Medulla oblongata (tissue), 1 donor: ENCODE data around the gene SNAP25.

Experiments used
- DNase-seq: peaks from one replicate; pipeline ENCODE4 v3.0.0-alpha.2; 2015; ENCODE audit errors: extremely low spot score

Gene SNAP25

DNA sequence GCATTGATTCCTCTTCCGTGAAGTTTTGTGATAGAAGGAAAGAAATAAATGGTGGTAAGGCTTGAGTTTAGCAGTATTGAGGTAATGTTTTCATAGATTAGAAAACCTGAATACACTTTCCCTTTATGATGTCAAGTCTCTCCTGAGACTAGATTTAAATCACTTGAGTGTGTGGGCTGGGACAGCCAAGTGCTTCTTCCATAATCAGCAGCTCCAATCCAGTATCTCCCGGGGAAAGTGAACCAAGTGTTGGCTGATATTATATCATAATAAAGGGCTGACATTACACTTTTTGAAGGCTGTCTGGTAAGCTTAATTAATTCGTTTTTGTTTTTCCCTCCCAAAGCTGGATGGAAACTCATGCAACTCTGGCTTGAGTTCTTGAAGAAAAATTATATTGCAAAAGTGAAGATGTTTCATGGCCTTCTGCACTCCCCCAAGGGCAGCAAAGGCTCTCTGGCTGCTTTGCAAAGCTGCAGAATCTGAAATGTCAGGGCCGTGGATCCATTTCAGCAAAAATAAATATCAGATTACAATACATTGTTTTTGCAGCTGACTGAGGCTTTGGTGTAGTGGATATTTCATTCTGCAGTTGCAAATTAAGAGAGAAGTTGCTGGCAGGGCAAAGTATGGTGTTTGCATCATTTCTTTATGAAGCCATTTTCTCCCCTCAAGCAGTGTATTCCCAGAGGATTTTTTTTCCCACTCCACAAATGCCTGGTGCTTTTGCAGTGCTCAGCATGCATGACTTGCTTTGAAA, 114.2 kb downstream of the SNAP25 start:
- DNase-seq = no peak

GRCh38 chr20:10336959-10337729, 118.5 kb downstream of the SNAP25 start:
- DNase-seq = no peak

- DNase-seq = no peak
Measured at GRCh38 chr20:10338426-10339180, 120.0 kb downstream of the SNAP25 start.

- DNase-seq = no peak
Measured at GRCh38 chr20:10339609-10340008, 121.0 kb downstream of the SNAP25 start.

DNA sequence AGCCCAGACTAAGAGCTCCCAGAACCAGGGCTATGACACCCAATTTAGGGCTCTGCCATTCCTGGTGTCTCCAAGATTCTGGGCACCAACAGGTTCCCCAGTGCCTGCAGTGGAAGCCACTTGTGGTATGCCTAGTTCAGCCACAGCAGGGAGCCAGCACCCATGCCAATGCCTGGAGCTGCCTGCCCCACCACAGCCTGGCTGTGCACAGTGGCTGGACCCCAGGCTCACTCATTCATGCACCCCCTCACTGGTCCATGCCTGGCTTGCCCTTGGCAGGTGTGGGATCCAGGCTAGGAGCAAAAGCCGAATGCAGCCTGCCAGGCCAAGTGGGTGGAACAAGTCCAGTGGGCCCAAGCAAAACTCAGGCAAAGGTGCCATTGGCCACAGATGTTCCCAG, 123.5 kb downstream of the SNAP25 start:
- no peak for DNase-seq

DNA sequence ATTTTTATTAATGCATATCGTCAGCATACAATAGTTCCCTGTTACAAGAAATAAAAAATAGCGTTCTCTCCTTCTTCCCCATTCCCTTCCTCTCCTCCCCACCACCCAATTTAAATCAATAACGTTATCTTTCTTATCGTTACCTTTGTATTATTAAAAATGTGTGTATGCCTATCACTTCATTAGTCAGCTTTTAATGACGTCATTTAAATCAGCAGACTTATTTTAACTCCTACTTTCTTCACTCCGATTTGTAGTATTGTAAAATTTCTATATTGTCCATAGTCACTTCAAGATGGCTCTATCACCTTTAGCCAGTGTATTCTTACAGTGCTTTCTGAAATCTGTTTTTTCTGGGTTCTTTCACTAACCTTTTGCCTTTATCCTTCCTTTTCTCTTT, 126.3 kb downstream of the SNAP25 start:
- no peak for DNase-seq

DNA sequence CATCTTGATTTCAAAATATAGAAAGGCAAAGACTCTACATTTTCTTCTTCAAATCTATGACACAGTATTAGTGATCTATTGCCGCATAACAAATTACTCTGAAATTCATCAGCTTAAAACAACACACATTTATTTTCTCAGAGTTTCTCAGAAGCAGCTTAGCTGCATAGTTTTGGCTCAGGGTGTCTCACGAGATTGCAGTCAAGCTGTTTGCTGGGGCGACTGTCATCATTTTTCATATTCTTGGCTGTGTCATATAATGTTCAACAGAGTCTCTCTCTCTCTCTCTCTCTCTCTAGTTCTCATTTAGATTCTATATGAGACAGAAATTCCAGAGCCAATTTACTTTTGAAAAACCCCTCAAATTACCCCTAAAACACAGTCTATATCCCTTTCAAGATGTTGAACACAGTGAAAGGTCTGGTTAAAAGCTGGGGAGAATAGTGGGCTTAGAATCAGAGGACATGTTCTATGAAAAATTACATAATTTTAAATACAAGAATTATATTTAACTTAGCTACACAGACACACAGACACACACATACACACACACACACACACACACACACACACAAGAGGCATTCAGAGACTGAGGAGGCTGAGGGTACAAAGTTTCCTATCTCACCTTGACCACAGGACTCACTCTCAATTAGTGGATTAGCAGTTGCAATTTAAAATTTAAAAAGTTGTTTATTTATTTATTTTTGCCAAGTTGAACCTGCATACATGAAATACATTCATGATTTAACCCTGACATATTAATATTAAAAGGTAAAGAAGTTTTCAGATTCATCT, 128.7 kb downstream of the SNAP25 start:
- DNase-seq = no peak

DNA sequence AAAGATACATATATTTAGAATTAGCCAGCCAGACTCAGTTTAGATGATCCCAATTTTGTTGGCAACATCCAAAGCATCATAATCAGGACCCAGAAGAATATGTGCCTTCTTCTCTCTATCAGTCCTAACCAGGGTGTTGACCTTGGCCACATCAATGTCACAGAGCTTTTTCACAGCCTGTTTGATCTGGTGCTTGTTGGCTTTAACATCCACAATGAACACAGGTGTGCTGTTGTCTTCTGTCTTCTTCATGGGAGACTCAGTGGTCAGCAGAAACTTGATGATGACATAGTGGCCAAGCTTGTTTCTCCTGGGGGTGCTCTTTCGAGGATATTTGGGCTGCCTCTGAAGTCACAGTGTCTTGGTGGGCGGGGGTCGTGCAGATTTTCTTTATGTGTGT, 130.5 kb downstream of the SNAP25 start:
- DNase-seq = no peak

- DNase-seq = no peak
Measured at GRCh38 chr20:10350188-10350842, 131.7 kb downstream of the SNAP25 start.

DNA sequence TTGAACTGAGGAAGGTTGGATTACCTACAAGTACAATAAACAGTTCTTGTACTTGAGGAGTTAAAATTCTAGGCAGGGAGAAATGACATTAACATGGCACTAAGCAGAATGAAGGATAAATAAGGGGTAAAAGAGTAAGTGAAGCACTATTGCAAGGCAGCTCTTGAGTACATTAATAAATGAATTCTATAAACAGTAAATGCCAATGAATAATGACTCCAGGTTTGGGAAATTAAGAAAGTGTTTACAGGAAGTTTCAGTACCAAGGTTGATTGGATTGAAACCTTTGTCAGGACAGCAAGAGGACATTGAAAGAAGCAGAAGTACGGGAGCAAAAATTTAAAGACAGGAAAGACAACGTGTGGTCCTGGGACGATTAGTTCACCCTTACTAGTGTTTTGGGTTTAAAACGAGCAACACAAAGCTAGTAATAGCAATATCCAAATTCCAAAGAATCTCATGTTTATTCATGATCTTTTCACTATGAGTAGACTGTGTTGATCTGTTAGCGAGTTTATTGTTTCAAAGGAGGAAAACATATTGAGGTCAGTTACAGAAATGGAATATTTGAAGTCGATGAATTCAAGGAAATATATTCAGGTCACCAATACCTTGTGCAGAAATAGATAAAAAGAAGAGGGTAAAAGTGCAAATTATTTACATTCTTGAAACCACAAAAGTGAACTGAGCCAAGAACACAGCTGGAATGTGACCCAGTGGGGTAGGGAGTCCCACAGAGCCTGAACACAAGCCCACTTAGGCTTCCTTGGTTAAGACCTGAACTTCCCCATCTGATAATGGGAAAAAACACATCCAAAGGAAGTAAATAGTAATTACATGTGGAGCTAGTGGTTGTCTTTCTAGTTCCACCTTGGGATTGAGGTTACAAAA, 134.5 kb downstream of the SNAP25 start:
- no peak for DNase-seq

GRCh38 chr20:10356628-10357027, 138.0 kb downstream of the SNAP25 start:
- no peak for DNase-seq
